Astrocyte (in vitro differentiated cells and primary cell): ENCODE measurements around the gene FAM168A.

Experiments
- CTCF ChIP-seq: IDR thresholded peaks from 2 replicates; pipeline ENCODE4 v1.5.1; 2011; ENCODE audit warnings: low read depth, mild to moderate bottlenecking, inconsistent platforms, low read length, moderate library complexity; ENCODE audit not compliant: insufficient read depth
- EZH2 ChIP-seq: IDR thresholded peaks from 2 replicates; pipeline ENCODE4 v1.6.1; 2012; ENCODE audit warnings: mild to moderate bottlenecking, low read length, inconsistent platforms; ENCODE audit not compliant: insufficient read depth

GRCh38 chr11:73468590-73469161 lies 129.2 kb downstream of the FAM168A start:
- no peak for TF ChIP-seq EZH2
- TF ChIP-seq CTCF: no peak
